ENCODE data around the gene SAT2.

- TF ChIP-seq POLR2AphosphoS2 (IDR thresholded peaks at IDR 0.05; ENCODE audit: low read depth, low read length) = no peak
- TF ChIP-seq CTCF (IDR thresholded peaks at IDR 0.05 in 2 of 3, conservative IDR thresholded peaks at IDR 0.05 in 1 of 3; ENCODE audit: control insufficient read depth in 2 of 3, extremely low read depth in 1 of 3, insufficient read depth in 1 of 3, low read depth in 3 of 3, low read length in 3 of 3) = no peak
- no peak for TF ChIP-seq POLR2A (IDR thresholded peaks at IDR 0.05; ENCODE audit: low read depth, low read length)
- TF ChIP-seq ETV6 (conservative IDR thresholded peaks at IDR 0.05 in 1 of 2, IDR thresholded peaks at IDR 0.05 in 1 of 2; ENCODE audit: borderline replicate concordance in 1 of 2, low read depth in 1 of 2) = no peak
These were observed 718 bp downstream of the SAT2 start for GRCh38 chr17:7626956-7627249.

Data from GM12878 (cell line).